ENCODE data around the gene SGSH.

Gene SGSH

GRCh38 chr17:80256034-80256350 is 35.9 kb upstream of the SGSH start:
- no peak for TF ChIP-seq TCF4 (CRISPR knock-in tag; IDR thresholded peaks at IDR 0.05; ENCODE audit: borderline replicate concordance)
- no peak for ATAC-seq

DNA sequence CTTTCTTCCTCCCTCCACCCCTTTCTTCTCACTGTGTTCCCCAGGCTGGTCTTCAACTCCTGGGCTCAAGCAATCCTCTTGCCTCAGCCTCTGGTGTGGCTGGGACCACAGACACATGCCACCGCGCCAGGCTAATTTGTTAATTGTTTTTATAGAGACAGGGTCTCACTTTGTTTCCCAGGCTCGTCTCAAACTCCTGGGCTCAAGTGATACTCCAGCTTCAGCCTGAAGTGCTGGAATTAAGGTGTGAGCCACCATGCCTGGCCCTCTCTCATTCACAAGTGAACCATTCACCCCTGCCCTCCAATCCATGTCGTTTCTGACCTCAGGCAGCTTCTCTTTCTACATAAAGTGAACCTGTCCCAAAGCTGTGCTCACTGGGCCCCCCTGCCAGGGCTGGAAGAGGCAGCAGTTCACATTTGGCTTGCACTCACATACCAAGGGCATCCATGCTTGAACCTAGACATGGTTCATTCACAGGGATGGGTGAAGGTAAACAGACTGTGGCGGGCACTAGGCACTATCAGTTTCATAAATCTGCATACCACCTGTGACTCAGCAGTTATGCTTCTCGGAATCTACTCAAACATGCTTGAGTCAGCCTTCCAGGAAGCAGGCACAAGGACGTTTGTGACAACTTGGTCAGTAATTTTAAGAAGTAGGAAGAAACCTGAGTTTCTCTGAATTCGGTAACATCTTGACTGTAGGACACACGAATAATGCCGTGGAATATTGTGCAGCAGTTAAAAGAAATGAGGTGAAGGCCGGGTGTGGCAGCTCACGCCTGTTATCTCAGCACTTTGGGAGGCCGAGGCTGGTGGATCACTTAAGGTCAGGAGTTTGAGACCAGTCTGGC is 34.5 kb upstream of the SGSH start:
- ATAC-seq: peak; percentile 92
- TF ChIP-seq POU6F1 (CRISPR knock-in tag; IDR thresholded peaks at IDR 0.05; ENCODE audit: borderline replicate concordance, low read depth): 0 out of 2 replicates have a peak, but pooled peaks have one; percentile 61
- no peak for TF ChIP-seq CREB5 (CRISPR knock-in tag; IDR thresholded peaks at IDR 0.05; ENCODE audit: low read depth)
- TF ChIP-seq BACH2 (CRISPR knock-in tag; IDR thresholded peaks at IDR 0.05; ENCODE audit: borderline replicate concordance): no peak
- TF ChIP-seq CSDC2 (CRISPR knock-in tag; IDR thresholded peaks at IDR 0.05): peak; percentile 44; the same call in 1 of the 2 replicates
- no peak for TF ChIP-seq ARNTL (CRISPR knock-in tag; IDR thresholded peaks at IDR 0.05; ENCODE audit: borderline replicate concordance, low read depth)
- TF ChIP-seq ZFP3 (CRISPR knock-in tag; IDR thresholded peaks at IDR 0.05): peak; percentile 74
- TF ChIP-seq GLIS3 (CRISPR knock-in tag; IDR thresholded peaks at IDR 0.05): no peak
- TF ChIP-seq TOX (CRISPR knock-in tag; IDR thresholded peaks at IDR 0.05; ENCODE audit: borderline replicate concordance): peak; percentile 33; the same call in 1 of the 2 replicates
- TF ChIP-seq ZNF70 (CRISPR knock-in tag; IDR thresholded peaks at IDR 0.05): no peak
- peak; percentile 64 for TF ChIP-seq SNAI2 (CRISPR knock-in tag; IDR thresholded peaks at IDR 0.05)
- TF ChIP-seq, protein P1, sequence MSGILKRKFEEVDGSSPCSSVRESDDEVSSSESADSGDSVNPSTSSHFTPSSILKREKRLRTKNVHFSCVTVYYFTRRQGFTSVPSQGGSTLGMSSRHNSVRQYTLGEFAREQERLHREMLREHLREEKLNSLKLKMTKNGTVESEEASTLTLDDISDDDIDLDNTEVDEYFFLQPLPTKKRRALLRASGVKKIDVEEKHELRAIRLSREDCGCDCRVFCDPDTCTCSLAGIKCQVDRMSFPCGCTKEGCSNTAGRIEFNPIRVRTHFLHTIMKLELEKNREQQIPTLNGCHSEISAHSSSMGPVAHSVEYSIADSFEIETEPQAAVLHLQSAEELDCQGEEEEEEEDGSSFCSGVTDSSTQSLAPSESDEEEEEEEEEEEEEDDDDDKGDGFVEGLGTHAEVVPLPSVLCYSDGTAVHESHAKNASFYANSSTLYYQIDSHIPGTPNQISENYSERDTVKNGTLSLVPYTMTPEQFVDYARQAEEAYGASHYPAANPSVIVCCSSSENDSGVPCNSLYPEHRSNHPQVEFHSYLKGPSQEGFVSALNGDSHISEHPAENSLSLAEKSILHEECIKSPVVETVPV (CRISPR knock-in tag; IDR thresholded peaks at IDR 0.05): no peak
- TF ChIP-seq PATZ1 (CRISPR knock-in tag; IDR thresholded peaks at IDR 0.05; ENCODE audit: borderline replicate concordance): no peak
- TF ChIP-seq, protein P2, sequence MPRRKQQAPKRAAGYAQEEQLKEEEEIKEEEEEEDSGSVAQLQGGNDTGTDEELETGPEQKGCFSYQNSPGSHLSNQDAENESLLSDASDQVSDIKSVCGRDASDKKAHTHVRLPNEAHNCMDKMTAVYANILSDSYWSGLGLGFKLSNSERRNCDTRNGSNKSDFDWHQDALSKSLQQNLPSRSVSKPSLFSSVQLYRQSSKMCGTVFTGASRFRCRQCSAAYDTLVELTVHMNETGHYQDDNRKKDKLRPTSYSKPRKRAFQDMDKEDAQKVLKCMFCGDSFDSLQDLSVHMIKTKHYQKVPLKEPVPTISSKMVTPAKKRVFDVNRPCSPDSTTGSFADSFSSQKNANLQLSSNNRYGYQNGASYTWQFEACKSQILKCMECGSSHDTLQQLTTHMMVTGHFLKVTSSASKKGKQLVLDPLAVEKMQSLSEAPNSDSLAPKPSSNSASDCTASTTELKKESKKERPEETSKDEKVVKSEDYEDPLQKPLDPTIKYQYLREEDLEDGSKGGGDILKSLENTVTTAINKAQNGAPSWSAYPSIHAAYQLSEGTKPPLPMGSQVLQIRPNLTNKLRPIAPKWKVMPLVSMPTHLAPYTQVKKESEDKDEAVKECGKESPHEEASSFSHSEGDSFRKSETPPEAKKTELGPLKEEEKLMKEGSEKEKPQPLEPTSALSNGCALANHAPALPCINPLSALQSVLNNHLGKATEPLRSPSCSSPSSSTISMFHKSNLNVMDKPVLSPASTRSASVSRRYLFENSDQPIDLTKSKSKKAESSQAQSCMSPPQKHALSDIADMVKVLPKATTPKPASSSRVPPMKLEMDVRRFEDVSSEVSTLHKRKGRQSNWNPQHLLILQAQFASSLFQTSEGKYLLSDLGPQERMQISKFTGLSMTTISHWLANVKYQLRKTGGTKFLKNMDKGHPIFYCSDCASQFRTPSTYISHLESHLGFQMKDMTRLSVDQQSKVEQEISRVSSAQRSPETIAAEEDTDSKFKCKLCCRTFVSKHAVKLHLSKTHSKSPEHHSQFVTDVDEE (CRISPR knock-in tag; IDR thresholded peaks at IDR 0.05): no peak
- TF ChIP-seq ESRRG (CRISPR knock-in tag; IDR thresholded peaks at IDR 0.05): no peak
- TF ChIP-seq TCF4 (CRISPR knock-in tag; IDR thresholded peaks at IDR 0.05; ENCODE audit: borderline replicate concordance): no peak
- TF ChIP-seq ZNF8 (CRISPR knock-in tag; IDR thresholded peaks at IDR 0.05): no peak
- TF ChIP-seq ISL1 (CRISPR knock-in tag; IDR thresholded peaks at IDR 0.05): peak; percentile 76
- TF ChIP-seq PPARA (CRISPR knock-in tag; IDR thresholded peaks at IDR 0.05; ENCODE audit: borderline replicate concordance): no peak
- TF ChIP-seq OSR1 (CRISPR knock-in tag; IDR thresholded peaks at IDR 0.05): no peak
- TF ChIP-seq ZFP30 (CRISPR knock-in tag; IDR thresholded peaks at IDR 0.05): no peak
- 0 out of 2 replicates have a peak, but pooled peaks have one; percentile 34 for TF ChIP-seq RARB (CRISPR knock-in tag; IDR thresholded peaks at IDR 0.05)
- TF ChIP-seq ZC3H10 (CRISPR knock-in tag; IDR thresholded peaks at IDR 0.05): no peak
- no peak for TF ChIP-seq ZNF565 (CRISPR knock-in tag; conservative IDR thresholded peaks at IDR 0.05; ENCODE audit: low read depth)

Measured in SK-N-SH treated with all-trans-retinoic acid at 6 μM for 48 hours (cell line).